NB4 (cell line): ENCODE data around the gene WRNIP1.

ENCODE experiments used
- MYC ChIP-seq: IDR thresholded peaks from 2 replicates; pipeline ENCODE4 v1.6.1; 2011; ENCODE audit warnings: low read depth, low read length
- POLR2A ChIP-seq: IDR thresholded peaks from 2 replicates; pipeline ENCODE4 v1.6.1; 2011; ENCODE audit warnings: mild to moderate bottlenecking; ENCODE audit not compliant: insufficient read length; ENCODE audit errors: extremely low read depth
- TF ChIP-seq, protein P1 (sequence below): IDR thresholded peaks from one replicate; pipeline ENCODE4 v1.5.1; 2012; ENCODE audit warnings: low read depth, low read length

DNA sequence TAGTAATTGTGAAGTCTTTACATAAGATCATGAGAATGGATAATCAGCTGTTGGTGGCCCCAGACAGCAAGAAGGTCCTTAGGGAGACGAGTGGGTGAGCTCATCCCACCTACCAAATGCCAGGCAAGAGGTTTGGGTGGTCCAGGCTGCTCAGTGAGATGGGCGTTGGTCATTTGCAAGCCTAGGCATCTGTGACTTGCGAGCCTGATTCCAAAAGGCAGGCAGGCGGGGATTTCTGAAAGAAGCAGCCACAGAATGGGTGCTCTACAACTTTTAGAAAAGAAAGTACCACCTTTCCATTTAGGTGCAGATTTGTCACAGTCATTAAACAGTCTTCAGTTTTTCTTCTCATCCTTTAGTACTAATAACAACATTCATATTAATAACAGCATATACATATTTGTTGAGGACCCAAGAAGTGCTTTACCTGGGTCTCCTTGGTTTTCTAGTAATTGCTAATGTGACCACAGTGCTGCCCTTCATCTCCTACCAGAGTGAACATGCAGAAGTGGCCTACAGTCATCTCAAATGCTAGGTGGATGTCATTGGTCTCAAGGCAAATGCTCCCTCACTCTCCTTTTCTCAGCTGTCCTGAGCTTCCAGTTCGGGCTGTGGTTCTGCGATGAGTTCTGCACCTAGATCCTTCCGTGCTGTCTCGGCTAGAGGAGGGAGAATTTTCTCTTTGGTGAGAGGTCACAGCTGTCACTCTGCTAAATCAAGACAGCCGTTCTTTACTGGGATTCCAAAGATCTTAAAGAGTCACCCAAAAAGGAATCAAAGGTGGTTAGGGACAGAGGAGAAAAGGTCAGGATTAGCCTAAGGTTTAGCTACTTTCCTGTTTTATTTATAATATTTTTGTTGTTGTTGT is 2.7 kb downstream of the WRNIP1 start:
- TF ChIP-seq MYC = no peak
- TF ChIP-seq, protein P1, sequence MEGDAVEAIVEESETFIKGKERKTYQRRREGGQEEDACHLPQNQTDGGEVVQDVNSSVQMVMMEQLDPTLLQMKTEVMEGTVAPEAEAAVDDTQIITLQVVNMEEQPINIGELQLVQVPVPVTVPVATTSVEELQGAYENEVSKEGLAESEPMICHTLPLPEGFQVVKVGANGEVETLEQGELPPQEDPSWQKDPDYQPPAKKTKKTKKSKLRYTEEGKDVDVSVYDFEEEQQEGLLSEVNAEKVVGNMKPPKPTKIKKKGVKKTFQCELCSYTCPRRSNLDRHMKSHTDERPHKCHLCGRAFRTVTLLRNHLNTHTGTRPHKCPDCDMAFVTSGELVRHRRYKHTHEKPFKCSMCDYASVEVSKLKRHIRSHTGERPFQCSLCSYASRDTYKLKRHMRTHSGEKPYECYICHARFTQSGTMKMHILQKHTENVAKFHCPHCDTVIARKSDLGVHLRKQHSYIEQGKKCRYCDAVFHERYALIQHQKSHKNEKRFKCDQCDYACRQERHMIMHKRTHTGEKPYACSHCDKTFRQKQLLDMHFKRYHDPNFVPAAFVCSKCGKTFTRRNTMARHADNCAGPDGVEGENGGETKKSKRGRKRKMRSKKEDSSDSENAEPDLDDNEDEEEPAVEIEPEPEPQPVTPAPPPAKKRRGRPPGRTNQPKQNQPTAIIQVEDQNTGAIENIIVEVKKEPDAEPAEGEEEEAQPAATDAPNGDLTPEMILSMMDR = no peak
- no peak for TF ChIP-seq POLR2A
